HEK293 (cell line): ENCODE measurements around the gene SEMA4D.

Experiments
- CTCF ChIA-PET: fragments of 350-600 bp; formaldehyde crosslinking; extraction: SDS; loops from one replicate; lab custom pipeline; 2021; ENCODE audit warnings: antibody characterized with exemption; lab: Yijun Ruan, JAX
- POLR2A ChIA-PET: fragments of 300-600 bp; formaldehyde crosslinking; extraction: SDS; loops from one replicate; lab custom pipeline; 2020; ENCODE audit warnings: antibody characterized with exemption, inconsistent platforms; lab: Yijun Ruan, JAX
- H3K27ac ChIP-seq: fragments of 200-500 bp; sonication (Bioruptor generic); 2 replicates; pipeline ENCODE4 v1.5.1; 2014; ENCODE audit warnings: low read depth, low read length, control low read depth, inconsistent platforms; ENCODE audit errors: extremely low read depth
- H3K36me3 ChIP-seq, 2 experiments: fragments of 200-500 bp in 1 of 2; sonication (Bioruptor generic) in 1 of 2; 1 replicate in 1 of 2; 2 replicates in 1 of 2; pipeline ENCODE4 v1.5.1; 2014 to 2017; ENCODE audit warnings: inconsistent platforms in 2 of 2, low read length in 2 of 2; ENCODE audit not compliant: control insufficient read depth in 2 of 2, insufficient read depth in 1 of 2
- H3K4me1 ChIP-seq: fragments of 200-500 bp; sonication (Bioruptor generic); 2 replicates; pipeline ENCODE4 v1.5.1; 2014; ENCODE audit warnings: mild to moderate bottlenecking, low read length, inconsistent platforms; ENCODE audit not compliant: control insufficient read depth, insufficient read depth
- H3K4me3 ChIP-seq: 2 replicates; pipeline ENCODE4 v1.5.1; 2011; ENCODE audit warnings: low read depth, mild to moderate bottlenecking, control low read depth, low read length, moderate library complexity
- H3K9me3 ChIP-seq: fragments of 200-500 bp; sonication (Bioruptor generic); 2 replicates; pipeline ENCODE4 v1.5.1; 2014; ENCODE audit warnings: low read depth, low read length, inconsistent platforms; ENCODE audit not compliant: control insufficient read depth, insufficient read depth
- FEZF1 ChIP-seq: fragments of 450-650 bp; formaldehyde crosslinking; IDR thresholded peaks from 2 replicates; pipeline ENCODE4 v1.5.1; 2016; ENCODE audit warnings: missing biosample characterization, missing genetic modification characterization
- GLIS1 ChIP-seq: fragments of 450-650 bp; formaldehyde crosslinking; IDR thresholded peaks from 2 replicates; pipeline ENCODE4 v1.5.1; 2016; ENCODE audit warnings: missing biosample characterization, missing genetic modification characterization
- TRIM28 ChIP-seq: IDR thresholded peaks from 2 replicates; pipeline ENCODE4 v1.6.1; 2011; ENCODE audit warnings: low read length, control low read depth, borderline replicate concordance
- ZBTB21 ChIP-seq: fragments of 450-650 bp; formaldehyde crosslinking; IDR thresholded peaks from 2 replicates; pipeline ENCODE4 v1.5.1; 2017; ENCODE audit warnings: missing biosample characterization, missing genetic modification characterization
- ZBTB6 ChIP-seq: fragments of 450-650 bp; formaldehyde crosslinking; IDR thresholded peaks from 2 replicates; pipeline ENCODE4 v1.5.1; 2017; ENCODE audit warnings: missing biosample characterization, missing genetic modification characterization
- ZBTB7A ChIP-seq: fragments of 450-650 bp; formaldehyde crosslinking; IDR thresholded peaks from 2 replicates; pipeline ENCODE4 v1.5.1; 2016; ENCODE audit warnings: low read depth, missing biosample characterization, missing genetic modification characterization
- ZEB2 ChIP-seq: fragments of 450-650 bp; formaldehyde crosslinking; IDR thresholded peaks from 2 replicates; pipeline ENCODE4 v1.5.1; 2016; ENCODE audit warnings: missing biosample characterization, missing genetic modification characterization
- ZIC2 ChIP-seq: fragments of 450-650 bp; formaldehyde crosslinking; IDR thresholded peaks from 2 replicates; pipeline ENCODE4 v1.5.1; 2016; ENCODE audit warnings: missing biosample characterization, missing genetic modification characterization
- ZNF133 ChIP-seq: fragments of 450-650 bp; formaldehyde crosslinking; IDR thresholded peaks from 2 replicates; pipeline ENCODE4 v1.5.1; 2016; ENCODE audit warnings: missing biosample characterization, missing genetic modification characterization
- ZNF169 ChIP-seq: fragments of 450-650 bp; formaldehyde crosslinking; IDR thresholded peaks from 2 replicates; pipeline ENCODE4 v1.5.1; 2016; ENCODE audit warnings: missing biosample characterization, missing genetic modification characterization
- ZNF211 ChIP-seq: fragments of 450-650 bp; formaldehyde crosslinking; IDR thresholded peaks from 2 replicates; pipeline ENCODE4 v1.5.1; 2016; ENCODE audit warnings: low read depth, missing biosample characterization, missing genetic modification characterization
- ZNF239 ChIP-seq: fragments of 450-650 bp; formaldehyde crosslinking; IDR thresholded peaks from 2 replicates; pipeline ENCODE4 v1.5.1; 2016; ENCODE audit warnings: missing biosample characterization, missing genetic modification characterization
- ZNF302 ChIP-seq: fragments of 450-650 bp; formaldehyde crosslinking; IDR thresholded peaks from 2 replicates; pipeline ENCODE4 v1.5.1; 2016; ENCODE audit warnings: missing biosample characterization, missing genetic modification characterization, low read depth
- ZNF324 ChIP-seq: fragments of 450-650 bp; formaldehyde crosslinking; IDR thresholded peaks from 2 replicates; pipeline ENCODE4 v1.5.1; 2016; ENCODE audit warnings: missing biosample characterization, missing genetic modification characterization
- ZNF335 ChIP-seq: fragments of 450-650 bp; formaldehyde crosslinking; conservative IDR thresholded peaks from 2 replicates; pipeline ENCODE4 v1.5.1; 2016; ENCODE audit warnings: missing biosample characterization, missing genetic modification characterization
- ZNF473 ChIP-seq: fragments of 450-650 bp; formaldehyde crosslinking; IDR thresholded peaks from 2 replicates; pipeline ENCODE4 v1.5.1; 2017; ENCODE audit warnings: missing biosample characterization, missing genetic modification characterization
- ZNF521 ChIP-seq: fragments of 450-650 bp; formaldehyde crosslinking; IDR thresholded peaks from 2 replicates; pipeline ENCODE4 v1.5.1; 2017; ENCODE audit warnings: missing biosample characterization, mild to moderate bottlenecking, missing genetic modification characterization
- ZNF548 ChIP-seq: fragments of 450-650 bp; formaldehyde crosslinking; IDR thresholded peaks from 2 replicates; pipeline ENCODE4 v1.5.1; 2016; ENCODE audit warnings: missing biosample characterization, missing genetic modification characterization
- ZNF596 ChIP-seq: fragments of 450-650 bp; IDR thresholded peaks from 2 replicates; pipeline ENCODE4 v1.5.0; 2018; ENCODE audit warnings: missing biosample characterization, mild to moderate bottlenecking, missing genetic modification characterization, moderate library complexity
- ZNF645 ChIP-seq: fragments of 450-650 bp; formaldehyde crosslinking; IDR thresholded peaks from 2 replicates; pipeline ENCODE4; 2016; ENCODE audit warnings: missing biosample characterization, missing genetic modification characterization
- ZNF670 ChIP-seq: fragments of 450-650 bp; formaldehyde crosslinking; IDR thresholded peaks from 2 replicates; pipeline ENCODE4 v1.5.1; 2016; ENCODE audit warnings: missing biosample characterization, missing genetic modification characterization, low read depth
- ZNF791 ChIP-seq: fragments of 450-650 bp; formaldehyde crosslinking; IDR thresholded peaks from 2 replicates; pipeline ENCODE4 v1.5.1; 2016; ENCODE audit warnings: missing biosample characterization, missing genetic modification characterization
- ZNF792 ChIP-seq: fragments of 450-650 bp; formaldehyde crosslinking; IDR thresholded peaks from 2 replicates; pipeline ENCODE4 v1.5.1; 2016; ENCODE audit warnings: missing biosample characterization, missing genetic modification characterization
- TF ChIP-seq, protein P1 (sequence below): fragments of 450-650 bp; IDR thresholded peaks from 2 replicates; pipeline ENCODE4 v1.5.1; 2018; ENCODE audit warnings: missing biosample characterization, missing genetic modification characterization
- TF ChIP-seq, protein P2 (sequence below): fragments of 450-650 bp; formaldehyde crosslinking; IDR thresholded peaks from 2 replicates; pipeline ENCODE4 v1.5.1; 2016; ENCODE audit warnings: missing biosample characterization, missing genetic modification characterization

Gene SEMA4D

GRCh38 chr9:89379508-89380115 is 118.3 kb downstream of the SEMA4D start:
- POLR2A ChIA-PET, result no interaction called here
- Histone ChIP-seq H3K27ac (no peak overlapping the region), H3K36me3 (peaks cover 0 to 66% of the 10 kb centered on the region in 2 experiments; a peak in 1 of 3 replicates)
- TF ChIP-seq FEZF1 (tag by site-specific recombination) (no peak), ZNF670 (tag by site-specific recombination) (no peak), ZNF792 (tag by site-specific recombination) (no peak), GLIS1 (no peak), ZBTB21 (tag by site-specific recombination) (no peak), ZNF239 (tag by site-specific recombination) (no peak), ZNF324 (tag by site-specific recombination) (no peak), ZNF211 (tag by site-specific recombination) (no peak), ZNF596 (tag by site-specific recombination) (no peak), TRIM28 (no peak)
- TF ChIP-seq, protein P1, sequence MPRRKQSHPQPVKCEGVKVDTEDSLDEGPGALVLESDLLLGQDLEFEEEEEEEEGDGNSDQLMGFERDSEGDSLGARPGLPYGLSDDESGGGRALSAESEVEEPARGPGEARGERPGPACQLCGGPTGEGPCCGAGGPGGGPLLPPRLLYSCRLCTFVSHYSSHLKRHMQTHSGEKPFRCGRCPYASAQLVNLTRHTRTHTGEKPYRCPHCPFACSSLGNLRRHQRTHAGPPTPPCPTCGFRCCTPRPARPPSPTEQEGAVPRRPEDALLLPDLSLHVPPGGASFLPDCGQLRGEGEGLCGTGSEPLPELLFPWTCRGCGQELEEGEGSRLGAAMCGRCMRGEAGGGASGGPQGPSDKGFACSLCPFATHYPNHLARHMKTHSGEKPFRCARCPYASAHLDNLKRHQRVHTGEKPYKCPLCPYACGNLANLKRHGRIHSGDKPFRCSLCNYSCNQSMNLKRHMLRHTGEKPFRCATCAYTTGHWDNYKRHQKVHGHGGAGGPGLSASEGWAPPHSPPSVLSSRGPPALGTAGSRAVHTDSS (tag by site-specific recombination), result no peak
- TF ChIP-seq, protein P2, sequence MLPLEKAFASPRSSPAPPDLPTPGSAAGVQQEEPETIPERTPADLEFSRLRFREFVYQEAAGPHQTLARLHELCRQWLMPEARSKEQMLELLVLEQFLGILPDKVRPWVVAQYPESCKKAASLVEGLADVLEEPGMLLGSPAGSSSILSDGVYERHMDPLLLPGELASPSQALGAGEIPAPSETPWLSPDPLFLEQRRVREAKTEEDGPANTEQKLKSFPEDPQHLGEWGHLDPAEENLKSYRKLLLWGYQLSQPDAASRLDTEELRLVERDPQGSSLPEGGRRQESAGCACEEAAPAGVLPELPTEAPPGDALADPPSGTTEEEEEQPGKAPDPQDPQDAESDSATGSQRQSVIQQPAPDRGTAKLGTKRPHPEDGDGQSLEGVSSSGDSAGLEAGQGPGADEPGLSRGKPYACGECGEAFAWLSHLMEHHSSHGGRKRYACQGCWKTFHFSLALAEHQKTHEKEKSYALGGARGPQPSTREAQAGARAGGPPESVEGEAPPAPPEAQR, result no peak
- TF ChIP-seq, all 188 proteins: peak for 0
- no peaks in the 10 kb centered on the region for H3K9me3 ChIP-seq
- CTCF ChIA-PET, result no interaction called here
- no peaks in the 10 kb centered on the region for H3K4me1 ChIP-seq
- H3K4me3 ChIP-seq, result no peak overlapping the region

DNA sequence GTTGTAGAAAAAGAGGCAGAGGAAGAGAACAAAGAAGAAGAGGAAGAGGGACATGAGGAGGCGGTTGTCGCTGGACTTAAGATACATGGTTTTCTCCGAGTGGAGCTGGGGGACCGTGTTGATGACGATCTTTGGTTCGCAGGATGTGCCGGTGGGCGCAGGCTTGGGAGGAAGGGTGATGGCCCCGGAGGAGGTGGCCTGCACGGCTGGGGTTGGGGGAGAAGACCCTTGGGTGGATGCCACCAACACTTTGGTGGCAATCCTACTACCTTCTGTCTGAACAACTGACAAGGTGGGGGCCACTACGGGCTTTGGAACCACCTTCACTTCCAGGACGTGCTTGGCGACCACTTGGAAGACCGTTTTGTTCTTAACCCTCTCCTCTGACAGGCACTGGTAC is 118.9 kb downstream of the SEMA4D start:
- ChIA-PET POLR2A (no interaction called here), CTCF (interaction anchor here (0.9 kb wide), 1 partner anchor 214 kb away, joined by 3 read pairs; no protein-coding TSS in a partner anchor)
- TF ChIP-seq ZBTB6 (tag by site-specific recombination) (no peak), ZNF791 (tag by site-specific recombination) (no peak)
- no peaks in the 10 kb centered on the region for H3K9me3 ChIP-seq
- H3K36me3 ChIP-seq, result peaks cover 0 to 60% of the 10 kb centered on the region in 2 experiments; a peak in 1 of 3 replicates
- no peaks in the 10 kb centered on the region for H3K4me1 ChIP-seq
- no peak overlapping the region for H3K4me3 ChIP-seq
- no peak overlapping the region for H3K27ac ChIP-seq

DNA sequence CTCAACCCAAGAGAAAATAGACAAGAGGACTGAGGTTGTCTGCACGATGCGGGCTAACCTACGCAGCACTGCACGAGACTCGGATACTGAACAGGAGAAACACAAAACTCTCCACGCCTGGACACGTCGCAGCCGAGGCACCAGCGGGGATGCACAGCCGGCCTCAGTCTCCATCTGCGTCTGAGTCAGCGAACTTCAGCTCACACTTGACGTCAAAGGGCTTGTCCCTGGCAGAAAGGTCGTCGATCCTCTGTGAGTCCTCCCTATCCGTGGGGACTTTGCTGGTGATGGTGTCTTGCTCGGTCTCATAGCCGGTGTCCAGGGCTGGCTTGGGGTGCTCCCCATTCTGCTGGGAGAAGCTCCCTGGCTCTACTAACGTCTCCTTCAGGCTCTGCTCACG is 119.4 kb downstream of the SEMA4D start:
- POLR2A ChIA-PET, result no interaction called here
- H3K27ac ChIP-seq, result no peak overlapping the region
- no peaks in the 10 kb centered on the region for H3K4me1 ChIP-seq
- no peak for TF ChIP-seq ZBTB7A
- TF ChIP-seq ZNF473 (tag by site-specific recombination), result no peak
- TF ChIP-seq ZNF335 (tag by site-specific recombination), result no peak
- TF ChIP-seq ZIC2 (tag by site-specific recombination), result no peak
- TF ChIP-seq ZNF302 (tag by site-specific recombination), result no peak
- TF ChIP-seq ZNF548 (tag by site-specific recombination), result no peak
- no peak for TF ChIP-seq ZNF645
- TF ChIP-seq ZNF791 (tag by site-specific recombination), result no peak
- TF ChIP-seq ZEB2, result no peak
- TF ChIP-seq ZNF169, result no peak
- no peak for TF ChIP-seq ZNF521 (tag by site-specific recombination)
- no peak for TF ChIP-seq ZNF133
- CTCF ChIA-PET, result interaction anchor here (0.9 kb wide), 1 partner anchor 215 kb away, joined by 3 read pairs; no protein-coding TSS in a partner anchor
- H3K4me3 ChIP-seq, result no peak overlapping the region
- H3K9me3 ChIP-seq, result no peaks in the 10 kb centered on the region
- H3K36me3 ChIP-seq, result peaks cover 0 to 56% of the 10 kb centered on the region in 2 experiments; a peak in 1 of 3 replicates
